Right lung (tissue), 5 donors: ENCODE data around the gene MPND. TPM values are rescaled to one million over a fixed set of nuclear protein-coding genes. Genes with fewer than 3 reads are reported as not detected.
"Not testable (repeated sequence)": the region's sequence is repeated elsewhere in the genome, so short reads cannot be mapped to it uniquely, and the experiment has no call there.

Source experiments
- DNase-seq, 2 donors: peaks; one replicate each; pipeline ENCODE4 v3.0.0-alpha.2; 2013
- polyA plus RNA-seq, 5 donors: library from polyadenylated mRNA; unstranded; fragments of 120-200 nt; gene quantifications; one replicate each; pipeline versions ENCODE4 v1.2.1 to v1.2.3, GENCODE V29; 2013; ENCODE audit warnings: inconsistent platforms in 1 of 5, low replicate concordance in 1 of 5; ENCODE audit not compliant: insufficient read length in 5 of 5, insufficient read depth in 1 of 5

MPND gene
- polyA plus RNA-seq, 5 donors, result 14.7 to 27.8 (median 20.8) TPM

- DNase-seq, result no peak
Measured at GRCh38 chr19:4316956-4317355, 26.4 kb upstream of the MPND start.

- no peak for DNase-seq
Measured at GRCh38 chr19:4318460-4318859, 24.9 kb upstream of the MPND start.

GRCh38 chr19:4319067-4319718 lies 24.2 kb upstream of the MPND start:
- no peak for DNase-seq

- DNase-seq, result no peak
Measured at GRCh38 chr19:4320419-4320818, 22.9 kb upstream of the MPND start.

- DNase-seq, result no peak
Measured at GRCh38 chr19:4322942-4323665, 20.3 kb upstream of the MPND start.

- DNase-seq, result no peak
Measured at GRCh38 chr19:4323692-4324091, 19.7 kb upstream of the MPND start.

GRCh38 chr19:4324228-4324627 lies 19.1 kb upstream of the MPND start:
- DNase-seq, result no peak

- DNase-seq, result no peak
Measured at GRCh38 chr19:4326215-4326836, 17.0 kb upstream of the MPND start.

GRCh38 chr19:4326837-4327251 lies 16.5 kb upstream of the MPND start:
- DNase-seq, result no peak

GRCh38 chr19:4327252-4327876 lies 16.0 kb upstream of the MPND start:
- DNase-seq, result peak; percentile 18 to 47

GRCh38 chr19:4327877-4328242 lies 15.5 kb upstream of the MPND start:
- peak; percentile 13 to 21 for DNase-seq

GRCh38 chr19:4328243-4328990 lies 14.9 kb upstream of the MPND start:
- peak; percentile 88 to 98 for DNase-seq

- DNase-seq, result not testable (repeated sequence)
Measured at GRCh38 chr19:4328991-4329681, 14.2 kb upstream of the MPND start.

- DNase-seq, result no peak
Measured at GRCh38 chr19:4329858-4330257, 13.5 kb upstream of the MPND start.

GRCh38 chr19:4334929-4335570 lies 8.3 kb upstream of the MPND start:
- no peak for DNase-seq

GRCh38 chr19:4337906-4338440 lies 5.4 kb upstream of the MPND start:
- no peak for DNase-seq

- no peak for DNase-seq
Measured at GRCh38 chr19:4338441-4339355, 4.7 kb upstream of the MPND start, which contains the start of gene STAP2. TSS of gene STAP2 (minus strand) at chr19:4338827. CDS start at chr19:4338753, 74 bp downstream.

GRCh38 chr19:4342314-4342614 lies 1.1 kb upstream of the MPND start:
- no peak for DNase-seq

GRCh38 chr19:4342615-4343369 lies 570 bp upstream of the MPND start:
- DNase-seq, result peak; percentile 99
